GM19463 (cell line): ENCODE results near the gene TBRG1.
"Not testable (repeated sequence)": the region's sequence is repeated elsewhere in the genome, so short reads cannot be mapped to it uniquely, and the experiment has no call there.

ENCODE experiments used
- ATAC-seq: cut with Tn5 transposase; IDR thresholded peaks from one replicate; pipeline ENCODE4 v1.9.1; 2021; ENCODE audit warnings: mild to moderate bottlenecking, moderate library complexity; ENCODE audit not compliant: unreplicated experiment

Gene TBRG1

DNA sequence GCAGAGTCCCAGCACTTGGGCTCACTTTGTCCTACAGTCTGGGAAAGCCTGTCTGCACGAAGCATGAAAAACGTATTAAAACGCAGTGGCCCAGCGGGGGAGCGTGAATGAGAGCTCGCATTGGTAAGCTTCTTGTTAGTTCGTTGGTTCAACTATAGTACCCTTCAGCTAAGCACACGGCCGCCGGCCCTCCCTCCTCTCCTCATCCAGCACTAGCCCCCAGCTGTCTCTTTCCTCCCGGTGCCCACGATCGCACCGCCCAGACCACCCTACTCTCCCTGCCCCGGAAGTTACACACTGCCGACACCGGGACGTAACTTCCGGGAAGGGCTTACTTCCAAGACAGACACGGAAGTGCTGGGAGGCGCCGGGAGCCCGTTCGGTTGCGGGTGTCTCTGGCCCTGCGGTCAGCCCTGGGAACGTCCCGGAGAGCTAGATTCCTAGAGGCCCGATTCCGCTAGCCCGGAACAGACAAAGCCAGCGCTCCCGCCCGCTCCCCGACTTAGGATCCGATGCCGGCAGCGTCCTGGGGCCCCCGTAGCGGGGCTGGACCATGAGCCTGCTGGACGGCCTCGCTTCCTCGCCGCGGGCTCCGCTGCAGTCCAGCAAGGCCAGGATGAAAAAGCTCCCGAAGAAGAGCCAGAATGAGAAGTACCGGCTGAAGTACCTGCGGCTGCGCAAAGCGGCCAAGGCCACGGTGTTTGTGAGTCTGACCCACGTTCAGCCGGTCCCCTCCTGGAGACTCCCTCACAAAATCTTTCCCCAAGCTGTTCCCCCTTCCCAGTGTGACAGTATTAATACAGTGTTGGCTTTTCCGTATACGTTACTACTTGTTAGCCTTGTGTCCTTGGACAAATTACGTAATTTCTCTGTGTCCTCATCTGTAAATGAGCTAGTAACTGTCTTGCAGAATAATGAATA, at the start of gene TBRG1:
Gene TBRG1 (plus strand): TSS at position 334 of the 921 bp plus-strand sequence. CDS start 220 bp downstream, at position 554.
- ATAC-seq: peak; percentile 98

GRCh38 chr11:124577716-124578427, 44.8 kb upstream of the TBRG1 start:
- ATAC-seq: no peak

DNA sequence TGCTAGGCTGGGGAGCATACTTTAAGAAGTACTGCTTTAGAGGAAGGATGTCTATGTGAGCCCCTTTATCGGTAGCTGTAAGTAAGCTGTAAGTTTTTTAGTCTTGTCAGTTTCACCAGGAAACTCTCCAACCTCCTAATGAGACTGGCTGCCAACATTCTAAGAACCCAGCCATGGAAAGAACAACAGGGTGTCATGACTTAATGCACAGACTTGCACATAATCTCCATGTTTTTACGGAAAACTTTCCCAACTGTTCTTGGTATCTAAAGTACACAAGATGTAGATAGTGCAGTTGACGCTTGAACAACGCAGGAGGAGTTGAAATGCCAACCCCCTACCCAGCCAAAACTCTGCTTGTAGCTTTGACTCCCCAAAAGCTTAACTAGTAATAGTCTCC, 43.9 kb upstream of the TBRG1 start:
- no peak for ATAC-seq

- ATAC-seq: no peak
These were observed 40.8 kb upstream of the TBRG1 start for GRCh38 chr11:124581817-124582216.

- no peak for ATAC-seq
These were observed 40.1 kb upstream of the TBRG1 start for GRCh38 chr11:124582565-124582964.

DNA sequence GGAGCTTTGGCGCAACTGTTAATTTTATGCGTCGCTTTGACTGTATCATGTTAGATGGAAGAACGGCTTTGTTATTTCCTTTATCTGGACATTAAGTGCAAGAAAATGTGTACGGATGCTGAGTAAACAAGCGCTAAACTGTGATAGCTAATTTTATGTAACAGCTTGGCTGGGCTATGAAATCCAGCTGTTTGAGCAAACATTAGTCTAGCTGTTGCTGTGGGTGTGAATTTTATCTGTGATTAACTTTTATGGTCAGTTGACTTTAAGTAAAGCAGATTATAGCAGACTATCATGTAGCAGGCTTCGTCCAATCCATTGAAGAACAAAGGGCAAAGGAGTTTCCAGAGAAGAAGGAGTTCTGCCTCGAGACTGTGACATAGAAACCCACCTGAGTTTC, 38.9 kb upstream of the TBRG1 start:
- no peak for ATAC-seq

GRCh38 chr11:124584681-124585372, 37.8 kb upstream of the TBRG1 start:
- ATAC-seq: no peak

DNA sequence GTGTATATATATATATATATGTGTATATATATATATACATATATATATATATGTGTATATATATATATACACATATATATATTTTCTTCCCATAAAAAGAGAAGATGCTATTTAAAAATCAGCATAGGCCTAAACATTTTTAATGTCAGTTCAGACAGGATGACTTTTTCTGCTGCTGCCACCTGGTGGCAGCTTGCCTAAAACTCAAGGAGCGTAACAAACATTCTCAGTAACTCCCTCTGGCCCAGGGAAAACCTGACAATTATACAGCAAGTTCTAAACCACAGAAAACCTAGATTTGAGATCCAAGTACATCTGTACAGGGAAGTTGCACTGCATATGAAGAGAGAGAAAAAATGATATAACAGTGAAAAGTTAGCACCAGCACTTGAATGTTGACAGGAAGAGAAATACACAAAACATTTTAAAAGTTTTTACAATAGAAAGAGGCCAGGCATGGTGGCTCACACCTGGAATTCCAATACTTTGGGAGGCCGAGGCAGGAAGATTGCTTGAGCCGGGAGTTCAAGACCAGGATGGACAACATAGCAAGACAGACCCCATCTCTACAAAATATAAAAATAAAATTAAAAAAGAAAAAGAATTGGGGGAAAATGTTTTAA, 36.3 kb upstream of the TBRG1 start:
- ATAC-seq: no peak

- ATAC-seq: no peak
These were observed 31.2 kb upstream of the TBRG1 start for GRCh38 chr11:124591430-124591829.

GRCh38 chr11:124592627-124593026, 30.0 kb upstream of the TBRG1 start:
- ATAC-seq: no peak

GRCh38 chr11:124595302-124595701, 27.4 kb upstream of the TBRG1 start:
- no peak for ATAC-seq

GRCh38 chr11:124597626-124598025, 25.0 kb upstream of the TBRG1 start:
- no peak for ATAC-seq

DNA sequence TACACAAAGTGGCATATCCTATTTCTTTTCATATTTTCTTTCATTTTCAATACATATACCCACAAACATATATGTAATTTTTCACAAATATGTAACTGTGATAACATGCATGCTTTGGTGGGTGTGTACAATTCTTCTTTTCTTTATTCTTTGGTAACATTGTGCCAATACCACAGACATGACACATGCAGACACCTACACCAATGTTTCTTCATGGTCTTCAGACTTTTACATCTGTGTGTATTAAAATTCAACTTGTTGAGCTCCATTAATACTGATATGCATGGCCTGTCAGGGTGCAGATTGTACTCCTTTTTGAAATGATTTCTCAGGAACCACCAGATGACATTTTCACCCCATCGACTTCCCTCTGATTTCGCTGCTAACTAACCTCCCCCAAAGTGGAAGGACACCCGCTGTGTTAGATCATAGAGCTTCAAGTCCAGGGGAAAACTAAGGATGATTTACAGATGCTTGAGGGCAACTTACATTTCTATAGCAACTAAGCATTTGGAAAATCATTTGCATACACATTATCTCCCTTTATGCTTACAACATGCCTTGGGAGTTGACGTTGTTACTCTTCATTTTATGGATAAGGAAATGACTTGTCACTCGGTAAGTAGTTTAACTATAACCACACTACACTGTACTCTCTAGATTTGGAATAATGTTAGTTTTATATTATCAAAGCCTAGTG, 21.9 kb upstream of the TBRG1 start:
- no peak for ATAC-seq

- no peak for ATAC-seq
These were observed 20.5 kb upstream of the TBRG1 start for GRCh38 chr11:124602193-124602592.

- not testable (repeated sequence) for ATAC-seq
These were observed 19.9 kb upstream of the TBRG1 start for GRCh38 chr11:124602723-124603122.

DNA sequence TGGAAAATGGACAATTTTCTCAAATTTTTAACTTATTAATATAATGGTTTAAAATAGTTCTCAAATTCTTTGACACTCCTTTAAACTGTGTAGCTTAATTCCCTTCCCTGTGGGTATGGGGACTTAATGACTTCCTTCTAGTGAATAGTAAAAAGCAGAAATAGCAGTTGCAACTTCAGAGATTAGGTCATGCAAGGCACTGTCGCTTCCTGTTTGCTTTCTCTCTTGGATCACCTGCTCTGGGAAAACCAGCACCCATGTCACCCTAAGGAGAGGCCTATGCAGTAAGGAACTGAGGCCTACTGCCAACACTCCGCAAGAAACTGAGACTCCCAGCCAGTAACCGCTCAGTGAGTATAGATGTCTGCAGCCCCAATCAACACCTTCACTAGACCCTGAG, 16.9 kb upstream of the TBRG1 start:
- ATAC-seq: no peak

- ATAC-seq: no peak
These were observed 14.5 kb upstream of the TBRG1 start for GRCh38 chr11:124608147-124608546.

DNA sequence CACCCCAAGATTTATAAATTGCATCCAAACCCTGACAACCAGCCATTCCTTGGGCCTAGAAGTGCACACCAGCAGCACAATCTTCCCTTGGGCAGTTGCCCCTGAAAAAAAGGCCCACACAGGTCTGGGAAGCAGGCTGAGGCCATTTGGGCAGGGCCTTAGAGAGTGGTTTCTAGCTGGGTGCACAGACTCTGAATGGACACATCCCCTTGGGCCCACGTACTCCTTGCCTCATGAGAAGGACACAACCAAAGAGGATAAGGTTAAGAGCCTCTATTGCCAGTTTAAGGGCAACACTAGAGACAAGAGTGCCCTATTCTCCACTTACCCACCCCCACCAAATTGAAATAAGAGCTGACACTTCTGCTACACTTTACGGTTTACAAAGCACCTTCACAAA, 12.4 kb upstream of the TBRG1 start:
- ATAC-seq: no peak

GRCh38 chr11:124611064-124611463, 11.6 kb upstream of the TBRG1 start, which contains the start of gene PANX3:
PANX3 (plus strand) TSS chr11:124611428; CDS start chr11:124611557, 129 bp downstream.
- ATAC-seq: no peak

- ATAC-seq: no peak
These were observed 10.6 kb upstream of the TBRG1 start for GRCh38 chr11:124612045-124612444.
